Ishikawa (cell line): Measurements from ENCODE around the gene CLIC3.

Source experiments
- CEBPB ChIP-seq: IDR thresholded peaks from 2 replicates; pipeline ENCODE4 v1.6.1; 2012
- EP300 ChIP-seq: IDR thresholded peaks from 2 replicates; pipeline ENCODE4 v1.6.1; 2012; ENCODE audit warnings: borderline replicate concordance
- NFIC ChIP-seq: IDR thresholded peaks from 2 replicates; pipeline ENCODE4 v1.6.1; 2012
- RAD21 ChIP-seq: IDR thresholded peaks from 2 replicates; pipeline ENCODE4 v1.6.1; 2012; ENCODE audit warnings: low read depth
- TAF1 ChIP-seq: IDR thresholded peaks from 2 replicates; pipeline ENCODE4 v1.6.1; 2012; ENCODE audit warnings: low read depth, mild to moderate bottlenecking
- TEAD4 ChIP-seq: IDR thresholded peaks from 2 replicates; pipeline ENCODE4 v1.6.1; 2012
- USF1 ChIP-seq: IDR thresholded peaks from 2 replicates; pipeline ENCODE4 v1.6.1; 2012
- YY1 ChIP-seq: IDR thresholded peaks from 2 replicates; pipeline ENCODE4 v1.6.1; 2012; ENCODE audit warnings: low read depth
- TF ChIP-seq, protein P1 (sequence below): IDR thresholded peaks from 2 replicates; pipeline ENCODE4 v1.6.1; 2012; ENCODE audit warnings: low read depth, mild to moderate bottlenecking
- TF ChIP-seq, protein P2 (sequence below): IDR thresholded peaks from 2 replicates; pipeline ENCODE4 v1.6.1; 2012

DNA sequence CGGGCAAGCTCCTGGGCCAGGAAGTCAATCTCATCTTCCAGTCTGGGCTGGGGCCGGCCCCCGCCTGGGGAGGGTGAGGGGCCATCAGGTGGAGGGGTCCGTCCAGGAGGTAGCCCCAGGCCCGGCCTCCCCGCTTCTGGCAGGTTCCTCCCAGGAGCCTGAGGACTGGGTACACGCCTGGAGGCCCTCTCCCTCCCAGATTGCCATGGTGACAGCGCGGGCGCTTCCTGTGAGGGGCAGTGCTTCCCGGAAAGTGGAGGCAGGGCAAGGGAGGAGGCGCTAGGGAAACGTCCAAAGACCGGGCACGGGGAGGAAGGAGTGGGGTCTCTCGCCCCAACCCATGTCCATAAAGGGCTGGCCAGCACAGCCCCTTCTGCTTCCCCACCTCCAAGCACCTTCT is 44.8 kb upstream of the CLIC3 start:
- TF ChIP-seq, protein P1, sequence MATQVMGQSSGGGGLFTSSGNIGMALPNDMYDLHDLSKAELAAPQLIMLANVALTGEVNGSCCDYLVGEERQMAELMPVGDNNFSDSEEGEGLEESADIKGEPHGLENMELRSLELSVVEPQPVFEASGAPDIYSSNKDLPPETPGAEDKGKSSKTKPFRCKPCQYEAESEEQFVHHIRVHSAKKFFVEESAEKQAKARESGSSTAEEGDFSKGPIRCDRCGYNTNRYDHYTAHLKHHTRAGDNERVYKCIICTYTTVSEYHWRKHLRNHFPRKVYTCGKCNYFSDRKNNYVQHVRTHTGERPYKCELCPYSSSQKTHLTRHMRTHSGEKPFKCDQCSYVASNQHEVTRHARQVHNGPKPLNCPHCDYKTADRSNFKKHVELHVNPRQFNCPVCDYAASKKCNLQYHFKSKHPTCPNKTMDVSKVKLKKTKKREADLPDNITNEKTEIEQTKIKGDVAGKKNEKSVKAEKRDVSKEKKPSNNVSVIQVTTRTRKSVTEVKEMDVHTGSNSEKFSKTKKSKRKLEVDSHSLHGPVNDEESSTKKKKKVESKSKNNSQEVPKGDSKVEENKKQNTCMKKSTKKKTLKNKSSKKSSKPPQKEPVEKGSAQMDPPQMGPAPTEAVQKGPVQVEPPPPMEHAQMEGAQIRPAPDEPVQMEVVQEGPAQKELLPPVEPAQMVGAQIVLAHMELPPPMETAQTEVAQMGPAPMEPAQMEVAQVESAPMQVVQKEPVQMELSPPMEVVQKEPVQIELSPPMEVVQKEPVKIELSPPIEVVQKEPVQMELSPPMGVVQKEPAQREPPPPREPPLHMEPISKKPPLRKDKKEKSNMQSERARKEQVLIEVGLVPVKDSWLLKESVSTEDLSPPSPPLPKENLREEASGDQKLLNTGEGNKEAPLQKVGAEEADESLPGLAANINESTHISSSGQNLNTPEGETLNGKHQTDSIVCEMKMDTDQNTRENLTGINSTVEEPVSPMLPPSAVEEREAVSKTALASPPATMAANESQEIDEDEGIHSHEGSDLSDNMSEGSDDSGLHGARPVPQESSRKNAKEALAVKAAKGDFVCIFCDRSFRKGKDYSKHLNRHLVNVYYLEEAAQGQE, result no peak
- TF ChIP-seq YY1 (no peak), EP300 (no peak), USF1 (no peak), RAD21 (no peak), NFIC (no peak), TAF1 (no peak), TEAD4 (no peak), CEBPB (no peak)
- TF ChIP-seq, protein P2, sequence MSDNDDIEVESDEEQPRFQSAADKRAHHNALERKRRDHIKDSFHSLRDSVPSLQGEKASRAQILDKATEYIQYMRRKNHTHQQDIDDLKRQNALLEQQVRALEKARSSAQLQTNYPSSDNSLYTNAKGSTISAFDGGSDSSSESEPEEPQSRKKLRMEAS, result no peak
